Right ventricle myocardium superior (tissue), 1 donor: ENCODE data around the gene CAMK2B. TPM values are rescaled to one million over a fixed set of nuclear protein-coding genes. Genes with fewer than 3 reads are reported as not detected.

ENCODE experiments used
- ATAC-seq: fragments of 200-7000 bp; cut with Tn5 transposase; one replicate; pipeline ENCODE4 v1.9.1; 2020; ENCODE audit warnings: mild to moderate bottlenecking; ENCODE audit not compliant: poor library complexity
- DNase-seq: peaks from one replicate; pipeline ENCODE4 v3.0.0-alpha.2; 2020
- intact Hi-C: fragments of 100-400 bp; cut with DNase I; formaldehyde crosslinking; loops from one replicate; pipeline ENCODE4 v1.11.2; 2022
- total RNA-seq: library from RNA; stranded (reverse); fragmentation: NEBNext Ultra II Directional; extraction: Animal tissue kit (Norgen Biotek cat#: 25700); gene quantifications from one replicate; pipeline ENCODE4 v1.2.1, GENCODE V29; 2021
- donor health status: DM: no; HTN: yes; CAD: no; lungs with severe emphysema.

The CAMK2B gene
- total RNA-seq, 1 donor from 2014 or later, result 87.2 TPM

DNA sequence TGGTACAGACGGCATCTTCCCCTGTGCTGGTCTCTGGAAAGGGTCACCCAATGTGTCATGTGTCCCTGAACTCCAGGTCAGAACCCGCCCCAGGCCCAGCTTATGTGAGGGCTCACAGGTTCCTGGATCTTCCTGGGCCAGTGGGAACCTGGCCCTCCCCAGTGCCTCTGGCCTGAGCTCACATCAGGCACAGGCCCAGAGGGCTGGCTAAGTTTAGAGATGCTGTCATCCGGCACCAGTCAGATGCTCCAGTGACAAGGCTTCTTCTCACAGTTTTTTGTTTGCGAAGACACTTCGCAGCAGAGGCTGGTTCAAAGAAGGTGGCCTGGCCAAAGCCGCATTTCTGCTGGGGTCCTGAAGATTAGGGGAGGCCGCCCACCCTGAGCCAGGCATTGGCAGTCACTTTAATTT lies 11.8 kb downstream of the CAMK2B start:
- DNase-seq (peak; percentile 64), ATAC-seq (peak; percentile 84)
- intact Hi-C loops, result no loop called here

DNA sequence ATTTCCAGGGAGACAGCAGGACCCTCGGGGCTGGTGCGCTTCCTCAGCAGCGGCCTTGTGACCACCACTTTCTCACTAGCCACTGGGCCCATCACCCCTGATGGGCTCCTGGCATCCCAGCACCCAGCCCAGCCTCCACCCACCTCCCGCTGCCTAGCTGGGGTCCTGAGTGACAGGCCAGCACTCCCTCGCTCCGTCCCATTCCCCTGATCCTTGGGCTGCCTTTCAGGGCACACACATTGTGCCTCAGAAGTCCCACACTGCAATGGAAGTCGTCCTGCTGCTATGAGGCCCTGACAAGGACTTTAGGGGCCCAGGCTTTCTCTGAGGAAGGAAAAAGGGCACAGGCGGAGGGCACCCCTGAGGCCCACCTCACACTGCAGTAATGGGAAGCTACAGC lies 12.4 kb downstream of the CAMK2B start:
- ATAC-seq, result no peak

DNA sequence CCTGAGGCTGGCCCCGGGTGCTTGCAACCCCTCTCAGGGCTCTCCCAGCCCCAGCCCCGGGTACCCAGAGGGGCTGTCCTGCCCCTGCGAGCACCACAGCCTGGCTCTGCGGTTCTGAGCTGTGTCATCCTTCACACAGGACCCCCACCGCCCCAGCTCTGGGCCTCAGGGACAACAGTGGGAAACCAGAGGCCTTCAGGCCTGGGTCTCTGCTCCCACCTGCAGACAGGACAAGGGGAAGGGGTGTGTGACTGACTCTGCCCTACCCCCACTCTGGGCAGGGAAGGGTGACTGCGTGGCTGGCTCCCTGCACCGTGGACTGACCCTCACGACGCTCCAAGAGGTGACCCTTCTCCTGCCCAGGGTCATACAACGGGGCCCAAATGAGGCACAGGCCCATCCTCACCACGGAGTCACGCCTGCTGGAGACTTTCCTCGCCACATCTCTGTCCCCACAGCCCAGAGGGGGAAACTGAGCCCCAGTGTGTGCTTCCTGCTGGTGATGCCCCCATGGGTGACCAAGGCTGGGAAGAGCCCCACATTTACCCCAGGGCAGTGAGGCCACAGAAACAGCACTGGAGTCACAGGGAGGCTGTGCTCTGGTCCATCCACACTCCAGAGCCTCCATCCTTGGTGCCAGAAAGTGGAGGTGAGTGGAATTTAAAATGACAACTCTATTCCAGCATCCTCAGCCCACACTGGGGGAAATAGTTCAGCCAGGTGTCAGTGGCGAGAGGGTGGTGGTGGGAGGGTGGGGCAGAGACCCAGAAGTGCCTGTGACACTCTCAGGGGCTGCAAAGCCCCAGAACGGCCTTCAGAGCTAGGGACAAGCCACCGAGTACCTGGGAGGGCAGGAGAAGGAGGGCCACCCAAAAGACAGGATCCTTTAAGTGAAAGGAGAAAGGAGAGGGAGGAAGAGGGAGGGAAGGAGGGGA lies 13.6 kb downstream of the CAMK2B start:
- ATAC-seq (no peak), DNase-seq (no peak)
- intact Hi-C loops, result no loop called here

More for the DNA sequence above, 12.4 kb downstream of the CAMK2B start:
- DNase-seq, result no peak
- intact Hi-C loops, result no loop called here

DNA sequence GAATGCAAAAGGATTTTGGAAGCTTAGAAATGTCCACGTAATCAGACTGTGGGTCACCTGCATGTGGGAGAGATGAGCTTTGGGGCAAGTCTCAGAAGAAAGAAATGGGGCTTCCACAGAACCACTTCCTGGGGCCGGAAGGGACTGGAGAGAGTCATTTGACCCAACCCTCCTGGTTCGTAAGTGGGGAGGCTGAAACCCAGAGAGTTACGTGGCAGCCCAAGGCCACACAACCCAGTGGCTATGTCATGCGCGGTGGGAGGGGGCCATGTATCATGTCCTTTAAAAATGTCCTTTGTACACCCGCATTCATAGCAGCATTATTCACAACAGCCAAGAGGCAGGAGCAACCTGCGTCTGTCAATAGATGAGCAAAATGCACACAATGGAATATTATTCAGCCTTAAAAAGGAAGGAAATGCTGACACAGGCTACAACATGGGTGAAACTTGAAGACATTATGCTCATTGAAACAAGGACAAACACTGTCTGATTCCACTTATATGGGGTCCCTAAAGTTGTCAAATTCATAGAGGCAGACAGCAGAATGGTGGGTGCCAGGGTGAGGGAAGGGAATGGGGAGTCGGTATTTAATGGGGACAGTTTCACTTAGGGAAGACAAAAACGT lies 15.1 kb downstream of the CAMK2B start:
- ATAC-seq, result no peak
- DNase-seq, result no peak
- intact Hi-C loops, result no loop called here

DNA sequence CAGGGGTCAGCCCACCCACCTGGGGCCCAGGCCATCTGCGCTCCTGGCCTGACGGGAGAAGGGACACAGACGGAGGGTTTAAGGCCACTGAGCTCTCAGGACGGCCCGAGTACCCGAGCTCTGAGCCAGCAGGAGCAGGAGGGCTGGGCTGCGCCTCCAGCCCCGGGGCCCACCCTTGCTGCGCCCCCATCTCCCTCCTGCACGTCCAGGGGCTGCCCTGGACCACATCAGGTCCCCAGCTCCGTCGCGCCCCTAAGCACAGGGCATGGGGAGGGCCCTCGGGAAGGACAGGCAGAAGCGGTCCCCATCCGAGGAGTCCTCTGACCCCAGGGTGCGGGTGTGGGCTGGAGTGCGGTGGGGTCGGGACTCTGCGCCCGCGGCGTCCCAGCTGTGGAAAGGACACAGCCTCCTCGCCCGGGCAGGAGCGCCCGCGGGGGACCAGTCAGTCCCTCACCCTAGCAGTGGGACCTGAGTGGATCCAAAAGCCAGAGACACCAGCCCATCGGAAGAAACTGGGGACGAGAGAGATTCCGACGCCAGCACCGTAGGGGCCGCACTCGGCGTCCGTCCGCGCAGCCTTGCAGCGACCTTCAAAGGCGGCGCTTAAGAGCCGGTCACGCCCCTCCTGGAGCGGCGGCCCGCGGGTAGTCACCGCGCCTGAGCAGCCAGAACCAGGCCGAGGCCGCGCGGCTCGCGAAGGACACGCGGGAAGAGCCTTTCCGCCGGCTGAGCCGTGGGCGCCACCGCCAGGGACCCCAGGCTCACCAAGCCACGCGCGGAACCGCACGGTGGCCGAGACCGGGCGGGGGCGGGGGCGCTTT lies 15.9 kb downstream of the CAMK2B start:
- intact Hi-C loops, result loop anchor here (5.0 kb wide), 1 partner anchor 67 kb away; no protein-coding TSS in a partner anchor
- DNase-seq, result peak; percentile 85
- peak; percentile 85 for ATAC-seq

DNA sequence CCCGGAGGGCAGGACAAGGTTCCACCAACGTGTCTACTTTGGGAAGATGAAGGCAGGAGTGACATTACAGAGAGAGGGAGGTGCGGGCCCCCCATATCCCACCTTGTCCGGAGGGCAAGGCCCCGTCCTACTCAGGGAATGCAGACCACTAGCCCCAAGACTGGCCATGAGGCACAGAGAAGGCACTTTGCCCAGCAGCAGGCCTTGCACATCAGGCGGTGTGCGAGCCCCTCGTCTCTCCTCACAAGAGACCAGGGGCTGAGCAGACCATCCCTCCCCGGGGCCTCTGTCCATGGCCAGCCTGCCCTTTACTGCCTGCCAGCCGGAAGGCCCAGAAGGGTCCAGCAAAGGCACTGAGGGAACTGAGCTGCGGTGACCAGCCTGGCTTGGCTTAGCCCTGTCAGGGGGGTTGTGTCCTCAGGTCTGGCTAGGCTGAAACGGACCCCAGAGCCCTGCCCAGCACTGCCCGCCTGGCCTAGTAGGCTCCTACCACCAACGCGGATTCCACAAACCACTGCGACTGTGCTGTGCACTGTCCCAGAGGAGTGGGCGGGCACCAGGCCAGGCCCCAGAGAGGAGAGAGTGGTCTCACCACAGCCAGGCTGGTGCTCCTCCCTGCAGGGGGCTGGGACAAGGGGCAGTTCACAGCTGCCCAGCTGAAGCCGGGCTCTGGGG lies 16.7 kb downstream of the CAMK2B start:
- peak; percentile 32 for ATAC-seq
- intact Hi-C loops, result loop anchor here (5.0 kb wide), 1 partner anchor 66 kb away; no protein-coding TSS in a partner anchor
- DNase-seq, result no peak

DNA sequence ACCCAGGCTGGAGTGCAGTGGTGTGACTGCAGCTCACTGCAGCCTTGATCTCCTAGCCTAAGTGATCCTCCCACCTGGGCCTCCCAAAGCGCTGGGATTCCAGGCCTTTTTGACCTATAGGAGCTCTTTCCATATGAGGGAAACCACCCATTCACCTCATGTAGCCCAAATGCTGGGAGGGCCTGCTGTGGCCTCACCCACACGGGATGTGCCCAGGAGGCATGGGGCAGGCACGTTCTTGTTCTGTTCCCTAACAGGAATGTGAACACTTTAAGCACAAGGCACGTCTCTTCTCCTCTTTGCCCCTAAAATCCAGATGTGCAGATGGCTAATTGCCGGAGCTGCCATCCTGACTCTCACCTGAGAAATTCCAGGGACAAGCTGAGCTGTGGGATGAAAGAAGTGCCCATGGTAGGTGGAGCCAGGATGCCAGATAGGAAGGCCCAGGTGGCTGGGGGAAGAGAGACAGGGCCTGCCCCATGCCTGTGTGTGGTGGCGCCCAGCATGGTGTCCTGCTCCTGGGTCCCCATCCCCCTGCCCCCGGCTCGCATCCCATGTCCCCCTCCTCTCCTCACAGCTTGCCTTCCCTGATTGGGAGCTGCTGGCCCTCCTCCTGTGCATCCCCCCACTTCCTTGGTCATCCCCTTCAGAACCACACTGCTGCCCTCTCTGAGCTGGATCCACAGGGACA lies 17.3 kb downstream of the CAMK2B start:
- DNase-seq, result no peak
- ATAC-seq, result no peak
- intact Hi-C loops, result loop anchor here (5.0 kb wide), 1 partner anchor 66 kb away; no protein-coding TSS in a partner anchor

DNA sequence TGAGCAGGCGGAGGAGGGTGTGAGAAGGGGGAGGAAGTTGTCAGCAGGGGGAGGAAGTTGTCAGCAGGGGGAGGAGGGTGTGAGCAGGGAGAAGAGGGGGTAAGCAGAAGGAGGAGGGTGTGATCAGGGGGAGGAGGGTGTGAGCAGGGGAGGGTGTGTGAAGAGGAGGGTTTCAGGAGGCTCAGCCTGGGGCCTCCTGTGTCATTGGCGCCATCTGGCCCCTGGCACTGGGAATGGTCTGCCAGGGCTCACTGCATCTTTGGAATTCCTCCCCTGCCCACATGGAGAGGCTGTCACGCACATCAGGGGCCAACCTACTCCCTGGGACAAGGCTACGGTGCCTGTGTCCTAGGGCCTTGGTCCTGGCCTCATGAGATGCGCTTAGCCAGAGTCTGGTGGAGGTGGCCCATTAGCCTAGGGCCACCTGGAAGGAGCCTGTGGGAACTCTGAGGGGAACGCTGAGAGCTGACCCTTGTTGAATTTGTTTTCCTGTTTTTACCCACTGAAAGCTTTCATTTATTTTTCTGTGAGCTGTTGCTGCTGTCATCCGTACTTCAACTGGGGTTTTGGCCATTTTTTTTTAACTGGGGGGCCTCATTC lies 18.0 kb downstream of the CAMK2B start:
- DNase-seq, result no peak
- ATAC-seq, result peak; percentile 65
- intact Hi-C loops, result loop anchor here (5.0 kb wide), 1 partner anchor 65 kb away; no protein-coding TSS in a partner anchor

DNA sequence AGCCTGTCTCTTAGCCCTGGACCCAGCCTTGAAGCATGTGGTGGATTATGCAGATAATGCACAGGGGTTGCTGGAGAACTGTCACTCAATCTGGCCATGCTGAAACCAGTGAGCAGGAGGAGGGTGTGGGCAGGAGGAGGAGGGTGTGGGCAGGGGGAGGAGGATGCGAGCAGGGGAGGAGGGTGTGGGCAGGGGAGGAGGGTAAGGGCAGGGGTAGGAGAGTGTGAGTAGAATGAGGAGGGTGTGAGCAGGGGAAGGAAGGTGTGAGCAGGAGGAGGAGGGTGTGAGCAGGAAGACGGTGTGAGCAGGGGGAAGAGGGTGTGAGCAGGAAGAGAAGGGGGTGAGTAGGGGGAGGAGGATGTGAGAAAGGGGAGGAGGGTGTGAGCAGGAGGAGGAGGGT lies 18.8 kb downstream of the CAMK2B start:
- DNase-seq (no peak), ATAC-seq (no peak)
- intact Hi-C loops, result loop anchor here (5.0 kb wide), 1 partner anchor 64 kb away; no protein-coding TSS in a partner anchor

DNA sequence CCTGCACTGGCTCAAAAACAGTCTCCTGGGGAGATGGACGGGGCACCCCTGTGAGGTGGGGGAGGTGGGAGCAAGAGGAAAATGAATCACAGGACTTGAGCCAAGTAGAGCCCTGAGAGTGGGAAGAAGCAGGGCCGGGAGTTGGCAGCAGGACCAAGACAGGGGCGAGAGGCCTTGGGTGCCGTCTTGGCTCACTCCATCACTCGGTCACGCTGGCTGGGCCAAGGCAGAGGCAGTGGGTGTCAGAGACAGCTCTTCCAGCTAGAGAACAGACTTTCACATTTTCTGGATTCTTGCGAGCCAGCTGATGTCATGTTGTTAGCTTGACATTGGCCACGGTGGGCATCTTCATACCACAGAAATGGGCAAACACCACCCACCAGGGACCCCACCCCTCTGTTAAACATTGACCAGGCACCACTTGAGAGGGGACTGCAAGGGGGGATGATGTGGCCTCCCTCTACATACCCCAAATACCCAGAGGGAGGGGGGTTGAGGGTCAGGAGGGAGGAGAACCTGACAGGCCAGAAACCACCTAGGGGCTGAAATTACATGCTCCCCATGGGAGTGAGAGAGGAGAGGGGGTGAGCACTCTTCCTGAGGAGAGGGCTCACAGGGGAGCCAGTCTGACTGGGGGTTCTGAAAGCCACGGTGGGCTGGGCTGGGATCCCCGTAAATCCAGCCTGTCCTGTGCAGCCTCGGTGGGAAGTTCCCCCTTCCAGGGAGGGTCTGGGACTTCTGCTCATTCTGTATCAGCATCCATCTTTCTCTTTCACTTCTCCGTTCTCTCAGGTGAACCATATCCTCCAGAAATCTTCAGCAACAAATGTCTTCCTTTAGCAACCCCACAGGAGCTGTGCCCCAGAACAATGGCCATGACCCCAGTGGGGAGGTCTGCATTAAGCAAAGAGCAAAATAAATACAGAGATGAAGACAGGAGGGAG lies 19.6 kb downstream of the CAMK2B start:
- intact Hi-C loops, result loop anchor here (5.0 kb wide), 1 partner anchor 64 kb away; no protein-coding TSS in a partner anchor
- no peak for DNase-seq
- ATAC-seq, result no peak

DNA sequence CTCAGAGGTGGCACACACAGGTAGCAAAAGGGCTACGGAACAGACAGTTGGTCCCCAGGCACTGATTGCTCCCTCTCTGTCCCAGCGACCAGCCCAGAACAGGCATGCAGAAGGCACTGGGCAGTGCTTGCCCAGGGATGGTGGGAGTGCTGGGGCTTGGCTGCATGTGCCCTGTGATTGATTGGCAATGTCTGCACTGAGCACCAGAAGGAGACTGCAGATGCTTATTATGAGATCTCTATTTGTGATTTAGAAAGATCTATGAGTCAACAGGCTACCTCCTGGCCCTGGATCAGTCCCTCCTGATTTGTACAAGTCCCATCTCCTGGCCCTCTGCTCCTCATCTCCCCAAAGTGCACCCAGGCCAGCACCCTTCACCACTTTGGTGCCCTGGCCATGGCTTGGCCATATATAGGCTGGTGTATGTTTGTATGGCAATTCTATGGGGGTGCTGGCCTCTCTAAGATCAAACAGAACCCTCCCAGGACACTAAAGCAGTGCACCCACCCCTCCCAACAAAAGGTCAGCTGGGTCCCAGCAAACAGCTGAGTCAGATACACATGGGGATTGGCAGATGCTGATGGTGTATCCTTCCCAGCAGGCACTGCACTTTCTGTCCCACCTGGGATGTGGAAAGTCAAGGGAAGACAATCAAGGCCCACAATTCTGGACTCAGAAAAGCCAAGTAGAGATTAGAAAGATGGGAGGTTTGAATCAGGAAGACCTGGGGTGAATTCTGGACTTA lies 30.9 kb downstream of the CAMK2B start:
- intact Hi-C loops, result no loop called here
- DNase-seq, result no peak
- no peak for ATAC-seq

DNA sequence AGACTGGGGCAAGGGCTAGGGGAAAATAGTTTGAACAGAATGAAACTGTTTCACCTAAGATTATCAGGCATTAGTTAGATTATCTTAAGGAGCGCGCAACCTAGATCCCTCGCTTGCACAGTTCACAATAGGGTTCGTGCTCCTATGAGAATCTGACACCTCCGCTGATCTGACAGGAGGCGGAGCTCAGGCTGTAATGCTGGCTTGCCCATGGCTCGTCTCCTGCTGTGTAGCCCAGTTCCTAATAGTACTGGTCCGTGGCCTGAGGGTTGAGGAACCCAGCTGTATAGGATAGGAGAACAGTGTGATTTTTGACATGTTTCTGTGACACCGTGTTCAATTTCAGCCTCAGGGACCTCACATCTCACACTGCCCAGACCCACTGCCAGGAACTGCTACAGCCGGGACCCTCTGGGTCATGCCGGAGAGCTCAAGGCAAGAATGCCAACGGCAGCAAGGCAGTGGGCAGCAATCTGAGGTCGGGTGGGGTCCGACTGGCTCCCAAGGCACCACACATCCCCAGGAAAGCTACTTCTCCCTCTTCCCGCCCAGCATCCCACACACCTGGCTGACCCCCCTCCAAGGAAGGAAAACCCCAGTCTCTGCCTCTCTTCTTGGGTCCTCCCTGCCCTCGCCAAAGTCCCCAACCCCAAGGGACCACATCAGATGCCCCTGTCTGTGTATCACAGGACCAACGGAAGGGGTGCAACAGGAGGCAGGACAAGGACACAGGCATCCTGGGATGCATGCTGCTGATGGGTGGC lies 31.7 kb downstream of the CAMK2B start:
- peak; percentile 66 for ATAC-seq
- DNase-seq, result peak; percentile 47
- intact Hi-C loops, result no loop called here

DNA sequence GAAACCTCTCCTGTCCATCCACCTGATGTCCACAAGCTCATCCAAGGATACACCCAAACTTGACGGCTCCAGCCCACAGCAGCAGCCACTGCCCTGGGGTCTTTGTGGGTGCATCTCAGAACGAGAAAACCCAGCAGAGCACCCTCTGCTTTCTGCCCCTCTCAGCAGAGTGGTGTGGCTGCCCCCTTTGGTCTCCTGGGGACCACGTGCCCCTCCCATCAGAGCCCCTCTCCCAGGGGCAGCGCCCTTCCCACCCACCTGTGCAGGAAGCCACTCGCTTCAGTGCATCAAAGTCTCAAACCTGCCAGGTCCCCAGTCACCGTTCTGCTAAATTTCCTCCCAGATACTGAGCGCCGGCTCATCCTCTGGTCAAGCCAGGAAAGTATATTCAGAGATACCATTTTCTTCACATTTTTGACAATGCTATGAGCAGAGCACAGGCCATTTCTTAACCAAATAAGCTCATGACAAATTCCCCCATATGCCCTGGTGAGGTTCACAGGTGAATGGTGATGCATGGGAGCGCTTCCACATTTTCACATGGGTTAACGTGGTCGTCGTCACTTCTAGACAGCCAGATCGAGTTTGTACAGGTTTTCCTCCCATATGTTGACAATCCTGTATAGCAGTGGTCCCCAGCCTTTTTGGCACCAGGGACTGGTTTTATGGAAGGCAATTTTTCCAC lies 32.4 kb downstream of the CAMK2B start:
- DNase-seq, result no peak
- no peak for ATAC-seq
- intact Hi-C loops, result no loop called here

DNA sequence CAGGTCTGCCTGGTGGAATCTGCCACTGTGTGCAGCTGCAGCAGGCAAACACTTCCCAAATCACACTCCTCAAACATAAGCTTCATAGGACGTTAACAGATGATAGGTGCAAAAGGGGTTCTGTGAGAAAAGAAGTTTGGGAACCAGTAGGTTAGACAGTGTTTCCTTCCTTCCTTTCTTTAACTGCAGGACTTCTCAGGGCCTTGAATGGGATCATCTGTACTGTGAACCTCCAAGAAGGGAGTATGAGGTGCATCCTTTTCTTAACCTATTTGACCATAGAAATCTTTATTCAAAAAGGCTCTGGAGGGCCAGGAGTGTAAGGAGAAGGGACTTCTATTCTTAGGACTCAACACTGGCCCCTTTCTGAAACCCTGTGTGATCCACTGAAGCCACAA lies 33.0 kb downstream of the CAMK2B start:
- DNase-seq, result no peak
- intact Hi-C loops, result no loop called here
- no peak for ATAC-seq
